Coronary artery (tissue), 2 donors: Measurements from ENCODE around the gene WDR43.
A peak's percentile ranks its signal among the peaks of the same experiment; 100 is the strongest.

ENCODE experiments used
- DNase-seq: peaks from one replicate; pipeline ENCODE4 v3.0.0-alpha.2; 2017; ENCODE audit warnings: low spot score
- H3K27ac ChIP-seq, 2 donors: fragments of 200-600 bp; sonication (generic); one replicate each; pipeline ENCODE4 v1.5.1; 2016 to 2019
- H3K4me3 ChIP-seq: fragments of 200-600 bp; sonication (generic); 2 replicates; pipeline ENCODE4 v1.5.1; 2016; ENCODE audit warnings: mild to moderate bottlenecking, moderate library complexity
- TF ChIP-seq, protein P1 (sequence below): fragments of 200-600 bp; sonication (generic); IDR thresholded peaks from one replicate; pipeline ENCODE4 v1.5.1; 2019; ENCODE audit warnings: antibody characterized with exemption

WDR43 gene

GRCh38 chr2:28958689-28959088, 64.2 kb downstream of the WDR43 start:
- no peak overlapping the region for H3K27ac ChIP-seq
- TF ChIP-seq, protein P1, sequence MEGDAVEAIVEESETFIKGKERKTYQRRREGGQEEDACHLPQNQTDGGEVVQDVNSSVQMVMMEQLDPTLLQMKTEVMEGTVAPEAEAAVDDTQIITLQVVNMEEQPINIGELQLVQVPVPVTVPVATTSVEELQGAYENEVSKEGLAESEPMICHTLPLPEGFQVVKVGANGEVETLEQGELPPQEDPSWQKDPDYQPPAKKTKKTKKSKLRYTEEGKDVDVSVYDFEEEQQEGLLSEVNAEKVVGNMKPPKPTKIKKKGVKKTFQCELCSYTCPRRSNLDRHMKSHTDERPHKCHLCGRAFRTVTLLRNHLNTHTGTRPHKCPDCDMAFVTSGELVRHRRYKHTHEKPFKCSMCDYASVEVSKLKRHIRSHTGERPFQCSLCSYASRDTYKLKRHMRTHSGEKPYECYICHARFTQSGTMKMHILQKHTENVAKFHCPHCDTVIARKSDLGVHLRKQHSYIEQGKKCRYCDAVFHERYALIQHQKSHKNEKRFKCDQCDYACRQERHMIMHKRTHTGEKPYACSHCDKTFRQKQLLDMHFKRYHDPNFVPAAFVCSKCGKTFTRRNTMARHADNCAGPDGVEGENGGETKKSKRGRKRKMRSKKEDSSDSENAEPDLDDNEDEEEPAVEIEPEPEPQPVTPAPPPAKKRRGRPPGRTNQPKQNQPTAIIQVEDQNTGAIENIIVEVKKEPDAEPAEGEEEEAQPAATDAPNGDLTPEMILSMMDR = peak; percentile 71
- peak; percentile 82 for DNase-seq
- H3K4me3 ChIP-seq = no peak overlapping the region

- TF ChIP-seq, protein P1 = no peak
- no peak for DNase-seq
- no peak overlapping the region for H3K27ac ChIP-seq
- H3K4me3 ChIP-seq = no peak overlapping the region
Measured at GRCh38 chr2:28960401-28960800, 65.9 kb downstream of the WDR43 start.

GRCh38 chr2:28962505-28962904, 68.0 kb downstream of the WDR43 start:
- no peak for DNase-seq
- no peak overlapping the region for H3K27ac ChIP-seq
- TF ChIP-seq, protein P1 = no peak
- H3K4me3 ChIP-seq = no peak overlapping the region

DNA sequence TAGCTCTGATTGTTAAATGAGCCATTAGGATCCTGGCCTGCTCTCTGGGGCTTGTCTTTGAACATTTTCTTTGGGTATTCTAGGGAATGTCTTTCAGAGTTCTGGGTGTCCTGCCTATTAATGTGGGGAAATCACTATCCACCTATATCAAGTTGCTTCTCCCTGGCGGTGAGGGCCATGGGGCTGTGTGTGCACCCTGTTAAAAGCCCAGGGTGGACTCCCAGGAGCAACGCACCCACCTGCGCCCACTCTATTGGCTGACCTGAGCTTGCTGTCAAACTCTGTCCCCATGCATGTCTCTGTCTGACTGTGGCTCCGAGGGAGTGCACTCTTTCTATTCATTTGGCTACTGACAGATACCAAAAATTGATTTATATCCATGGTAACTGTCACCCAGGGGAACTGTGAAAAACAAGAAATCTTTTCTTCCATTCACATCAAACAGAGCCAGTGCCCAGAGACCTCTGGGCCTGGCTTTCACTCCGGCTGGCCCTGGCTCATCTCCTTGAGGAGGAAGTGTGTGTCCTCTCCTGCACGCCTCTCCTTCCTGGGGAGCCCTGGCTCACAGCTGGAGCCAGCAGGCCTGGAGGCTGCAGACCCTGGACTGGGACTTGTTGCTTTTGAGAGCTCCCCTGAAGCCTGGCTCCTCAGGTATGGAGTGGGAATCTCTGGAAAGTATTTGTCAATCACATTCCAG, 76.1 kb downstream of the WDR43 start:
- Histone ChIP-seq H3K4me3 (no peak overlapping the region), H3K27ac (no peak overlapping the region)
- TF ChIP-seq, protein P1 = no peak
- DNase-seq = peak; percentile 53

DNA sequence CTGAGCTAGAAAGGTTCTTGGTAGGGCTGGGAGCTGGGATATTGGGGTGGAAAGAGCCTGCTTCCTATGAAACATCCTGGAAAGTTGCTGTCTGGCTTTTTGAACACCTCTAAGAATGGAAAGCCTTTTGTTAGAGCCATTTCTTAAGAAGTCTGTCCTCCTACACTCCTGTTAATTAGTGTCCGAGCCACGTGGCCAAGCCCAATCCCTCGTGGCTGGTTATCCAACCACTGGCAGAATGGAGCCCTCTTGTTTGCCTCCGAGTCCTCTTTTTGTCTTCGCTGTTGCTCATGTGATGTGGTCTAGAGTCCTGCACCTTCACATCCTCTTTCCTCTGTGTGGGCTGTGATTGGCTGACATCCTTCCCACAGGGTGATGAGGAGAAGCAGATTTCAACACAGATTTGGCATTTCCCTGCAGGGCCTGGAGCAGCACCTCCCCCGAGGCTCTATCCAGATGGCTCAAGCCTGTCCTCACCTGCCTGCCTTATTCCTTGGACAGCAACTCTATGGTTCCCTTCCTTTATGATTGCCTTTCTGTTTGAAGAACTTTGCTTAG, 78.4 kb downstream of the WDR43 start:
- no peak for DNase-seq
- TF ChIP-seq, protein P1 = no peak
- no peak overlapping the region for H3K27ac ChIP-seq
- H3K4me3 ChIP-seq = no peak overlapping the region

GRCh38 chr2:28974252-28974651, 79.8 kb downstream of the WDR43 start:
- H3K4me3 ChIP-seq = no peak overlapping the region
- TF ChIP-seq, protein P1 = no peak
- DNase-seq = no peak
- H3K27ac ChIP-seq = no peak overlapping the region

DNA sequence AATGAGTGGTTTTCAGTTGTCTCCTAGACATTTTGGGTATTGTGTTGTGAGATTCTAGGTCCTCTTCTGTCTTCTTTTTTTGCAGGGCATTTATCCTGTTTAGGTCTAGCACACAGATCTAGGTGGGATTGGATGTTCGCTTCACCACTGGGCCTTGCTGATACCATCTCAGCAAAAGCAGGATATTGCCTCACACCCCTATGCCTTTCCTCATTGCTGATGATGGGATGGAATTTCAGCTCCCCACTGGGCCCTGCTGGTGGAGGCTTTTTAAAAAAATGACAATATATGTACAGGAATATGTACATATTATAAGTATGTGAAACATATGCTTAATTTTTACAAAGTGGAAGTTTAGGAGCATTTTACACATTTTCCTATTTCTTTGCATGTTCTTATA, 81.2 kb downstream of the WDR43 start:
- Histone ChIP-seq H3K27ac (no peak overlapping the region), H3K4me3 (no peak overlapping the region)
- no peak for DNase-seq
- TF ChIP-seq, protein P1 = no peak
